ENCODE measurements around the gene IL11RA. TPM values are rescaled to one million over a fixed set of nuclear protein-coding genes. Genes with fewer than 3 reads are reported as not detected.

Gene IL11RA
- total and polyA plus RNA-seq, 5 donors from 2014 or later, result 7.3 to 228 (median 10.9) TPM

DNA sequence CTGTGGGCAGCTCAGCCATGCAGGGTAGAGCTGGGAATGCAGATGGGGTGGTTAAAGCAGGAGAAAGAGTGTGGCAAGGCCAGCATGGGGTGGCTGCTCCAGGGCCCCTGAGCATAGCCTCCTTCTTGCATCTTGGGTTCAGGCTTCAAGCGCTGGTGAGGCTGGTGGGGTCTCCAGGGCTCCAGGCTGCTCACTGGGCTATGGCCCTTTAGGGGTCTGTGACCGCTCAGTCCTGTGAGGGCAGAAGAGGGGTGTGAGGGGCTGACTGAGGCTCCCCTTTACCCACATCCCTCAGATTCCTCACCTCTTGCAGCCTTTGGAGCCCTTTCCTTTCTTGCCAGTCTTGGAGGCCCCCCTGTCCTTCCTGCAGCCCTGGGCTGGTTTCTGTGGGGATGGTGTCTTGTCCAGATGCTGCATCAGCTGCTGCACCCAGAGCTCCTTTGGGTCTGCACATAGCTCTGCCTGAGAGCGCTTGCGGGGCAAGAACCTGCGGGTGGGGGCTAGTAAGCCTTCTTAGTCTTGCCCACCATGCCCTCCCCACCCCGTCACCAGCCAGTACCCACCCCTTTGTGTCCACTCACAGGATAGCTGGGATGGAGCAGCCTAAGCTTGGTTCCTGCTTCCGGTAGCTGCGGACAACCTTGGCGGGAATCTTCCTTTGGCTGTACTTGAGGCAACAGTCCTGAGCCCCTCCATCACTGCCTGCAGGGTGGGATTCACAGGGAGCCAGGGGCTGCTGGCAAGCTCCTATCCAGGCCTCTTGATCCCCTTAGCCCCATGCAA is 57.4 kb downstream of the IL11RA start:
- Mint-ChIP-seq H3K4me1 (no peaks in the 10 kb centered on the region), H3K27ac (no peak overlapping the region), H3K4me3 (no peak overlapping the region), H3K36me3 (no peaks in the 10 kb centered on the region), H3K9me3 (no peaks in the 10 kb centered on the region), H3K27me3 (peaks cover 39% of the 10 kb centered on the region)
- Histone ChIP-seq H3K4me3 (ENCODE audit: low read depth, low read length) (no peak overlapping the region), H3K27ac (ENCODE audit: insufficient read depth, low read length, poor library complexity, severe bottlenecking) (no peak overlapping the region), H3K9me3 (ENCODE audit: control insufficient read depth in 2 of 2, low read length in 2 of 2) (no peaks in the 10 kb centered on the region), H3K27me3 (ENCODE audit: control insufficient read depth, insufficient read depth, low read length) (peaks cover 11% of the 10 kb centered on the region), H3K36me3 (ENCODE audit: control insufficient read depth, insufficient read depth, low read length) (no peaks in the 10 kb centered on the region), H3K4me1 (ENCODE audit: control insufficient read depth, insufficient read depth, low read length, poor library complexity, severe bottlenecking) (no peaks in the 10 kb centered on the region)
- DNase-seq (no peak), ATAC-seq (ENCODE audit: low read depth in 2 of 2) (no peak)

DNA sequence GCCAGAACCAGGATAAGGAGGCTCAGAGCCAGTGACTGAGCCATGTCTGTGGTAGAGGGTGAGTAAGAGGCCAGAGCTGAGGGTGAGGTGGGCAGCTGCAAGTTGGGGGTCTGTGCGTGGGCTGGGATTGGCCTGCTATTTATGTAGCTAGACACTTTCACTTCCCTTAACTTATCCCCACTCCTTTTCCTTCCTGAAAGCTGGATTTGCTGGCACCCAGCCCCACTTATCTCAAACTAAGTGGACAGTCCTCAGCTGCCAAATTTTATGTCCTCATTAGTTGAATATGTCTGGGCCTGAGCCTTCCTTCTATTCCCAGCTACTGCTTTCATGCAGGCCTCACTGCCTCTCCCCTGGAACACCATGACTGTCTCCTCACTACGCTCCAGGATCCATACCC is 58.0 kb downstream of the IL11RA start, which contains the start of gene CCL21:
TSS of gene CCL21 (minus strand) at position 114 of the 400 bp plus-strand sequence. CDS start at position 44, 70 bp downstream.
- H3K4me1 ChIP-seq (ENCODE audit: control insufficient read depth, insufficient read depth, low read length, poor library complexity, severe bottlenecking), result no peaks in the 10 kb centered on the region
- H3K36me3 ChIP-seq (ENCODE audit: control insufficient read depth, insufficient read depth, low read length), result no peaks in the 10 kb centered on the region
- Mint-ChIP-seq H3K36me3 (no peaks in the 10 kb centered on the region), H3K4me3 (no peak within 1 kb of the TSS), H3K4me1 (no peaks in the 10 kb centered on the region), H3K9me3 (no peaks in the 10 kb centered on the region), H3K27me3 (peaks cover 46% of the 10 kb centered on the region), H3K27ac (no peak within 1 kb of the TSS)
- DNase-seq, result no peak
- H3K27me3 ChIP-seq (ENCODE audit: control insufficient read depth, insufficient read depth, low read length), result peaks cover 13% of the 10 kb centered on the region
- H3K9me3 ChIP-seq (ENCODE audit: control insufficient read depth in 2 of 2, low read length in 2 of 2), result no peaks in the 10 kb centered on the region
- H3K27ac ChIP-seq (ENCODE audit: insufficient read depth, low read length, poor library complexity, severe bottlenecking), result no peak within 1 kb of the TSS
- no peak for ATAC-seq (ENCODE audit: low read depth in 2 of 2)
- H3K4me3 ChIP-seq (ENCODE audit: low read depth, low read length), result no peak within 1 kb of the TSS

Other genes starting within 250 kb of the IL11RA start
- 16.9 TPM for gene FAM219A, start 193.6 kb upstream of the IL11RA start, total RNA-seq
- gene FAM219A, start 193.6 kb upstream of the IL11RA start, polyA plus RNA-seq, result 1 to 10 TPM in 2 of 4 donors, under 1 TPM in 2; 0.70 to 1.3 (median 0.97) TPM
- not detected for gene DNAI1, start 193.4 kb upstream of the IL11RA start, total RNA-seq
- not detected for gene DNAI1, start 193.4 kb upstream of the IL11RA start, polyA plus RNA-seq
- gene ENHO, start 129.2 kb upstream of the IL11RA start, total RNA-seq, result 0.37 TPM
- gene ENHO, start 129.2 kb upstream of the IL11RA start, polyA plus RNA-seq, result under 1 TPM in 1 of 4 donors, not detected in 3; 0.16 TPM
- not detected for gene CNTFR, start 62.5 kb upstream of the IL11RA start, total RNA-seq
- not detected for gene CNTFR, start 62.5 kb upstream of the IL11RA start, polyA plus RNA-seq
- gene RPP25L, start 40.1 kb upstream of the IL11RA start, total RNA-seq, result 6.7 TPM
- gene RPP25L, start 40.1 kb upstream of the IL11RA start, polyA plus RNA-seq, result 10 to 100 TPM; 63.4 to 80.0 (median 68.5) TPM
- gene DCTN3, start 31.7 kb upstream of the IL11RA start, total RNA-seq, result 80.4 TPM
- gene DCTN3, start 31.7 kb upstream of the IL11RA start, polyA plus RNA-seq, result 100 to 1,000 TPM; 152 to 202 (median 171) TPM
- not detected for gene ARID3C, start 23.1 kb upstream of the IL11RA start, total RNA-seq
- not detected for gene ARID3C, start 23.1 kb upstream of the IL11RA start, polyA plus RNA-seq
- 34.1 TPM for gene SIGMAR1, start 14.4 kb upstream of the IL11RA start, total RNA-seq
- 100 to 1,000 TPM; 107 to 130 (median 119) TPM for gene SIGMAR1, start 14.4 kb upstream of the IL11RA start, polyA plus RNA-seq
- gene GALT, start 5.5 kb upstream of the IL11RA start, total RNA-seq, result 222 TPM
- gene GALT, start 5.5 kb upstream of the IL11RA start, polyA plus RNA-seq, result 10 to 100 TPM; 56.1 to 67.0 (median 60.1) TPM
- gene CCL27, start 10.5 kb downstream of the IL11RA start, total RNA-seq, result not detected
- gene CCL27, start 10.5 kb downstream of the IL11RA start, polyA plus RNA-seq, result under 1 TPM in 1 of 4 donors, not detected in 3; 0.28 TPM
- gene CCL19, start 39.1 kb downstream of the IL11RA start, total RNA-seq, result not detected
- not detected for gene CCL19, start 39.1 kb downstream of the IL11RA start, polyA plus RNA-seq
- gene CCL21, start 58.0 kb downstream of the IL11RA start, total RNA-seq, result not detected
- gene CCL21, start 58.0 kb downstream of the IL11RA start, polyA plus RNA-seq, result not detected